Stomach (tissue), 4 donors: ENCODE measurements around the gene SAXO1.

ENCODE experiments used
- POLR2A ChIP-seq, 4 donors: fragments of 450-650 bp; IDR thresholded peaks; one replicate each; pipeline ENCODE4 v1.6.1; 2016; ENCODE audit warnings: antibody characterized with exemption in 4 of 4, control low read depth in 2 of 4, mild to moderate bottlenecking in 1 of 4, moderate library complexity in 1 of 4
- TF ChIP-seq, protein P1 (sequence below), 7 experiments: fragments of 450-650 bp in 4 of 7; fragments of 200-600 bp in 3 of 7; sonication (generic) in 3 of 7; IDR thresholded peaks; one replicate each; pipeline ENCODE4 v1.5.1; 2016 to 2019; ENCODE audit warnings: antibody characterized with exemption in 7 of 7, control low read depth in 2 of 7, mild to moderate bottlenecking in 1 of 7

DNA sequence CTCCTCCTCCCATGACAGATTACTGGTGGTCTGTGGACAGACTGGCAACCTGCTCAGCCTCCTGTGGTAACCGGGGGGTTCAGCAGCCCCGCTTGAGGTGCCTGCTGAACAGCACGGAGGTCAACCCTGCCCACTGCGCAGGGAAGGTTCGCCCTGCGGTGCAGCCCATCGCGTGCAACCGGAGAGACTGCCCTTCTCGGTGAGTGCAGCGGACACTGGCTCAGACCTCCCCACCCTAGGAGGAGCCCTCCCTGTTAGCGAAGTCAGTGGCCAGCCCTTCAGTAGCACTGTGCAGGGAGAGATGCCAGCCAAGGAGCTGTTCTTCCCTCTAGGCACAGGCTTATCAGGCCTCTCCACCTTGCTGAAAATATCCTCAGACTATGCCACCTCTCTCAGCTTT is 143.5 kb downstream of the SAXO1 start:
- TF ChIP-seq, protein P1, sequence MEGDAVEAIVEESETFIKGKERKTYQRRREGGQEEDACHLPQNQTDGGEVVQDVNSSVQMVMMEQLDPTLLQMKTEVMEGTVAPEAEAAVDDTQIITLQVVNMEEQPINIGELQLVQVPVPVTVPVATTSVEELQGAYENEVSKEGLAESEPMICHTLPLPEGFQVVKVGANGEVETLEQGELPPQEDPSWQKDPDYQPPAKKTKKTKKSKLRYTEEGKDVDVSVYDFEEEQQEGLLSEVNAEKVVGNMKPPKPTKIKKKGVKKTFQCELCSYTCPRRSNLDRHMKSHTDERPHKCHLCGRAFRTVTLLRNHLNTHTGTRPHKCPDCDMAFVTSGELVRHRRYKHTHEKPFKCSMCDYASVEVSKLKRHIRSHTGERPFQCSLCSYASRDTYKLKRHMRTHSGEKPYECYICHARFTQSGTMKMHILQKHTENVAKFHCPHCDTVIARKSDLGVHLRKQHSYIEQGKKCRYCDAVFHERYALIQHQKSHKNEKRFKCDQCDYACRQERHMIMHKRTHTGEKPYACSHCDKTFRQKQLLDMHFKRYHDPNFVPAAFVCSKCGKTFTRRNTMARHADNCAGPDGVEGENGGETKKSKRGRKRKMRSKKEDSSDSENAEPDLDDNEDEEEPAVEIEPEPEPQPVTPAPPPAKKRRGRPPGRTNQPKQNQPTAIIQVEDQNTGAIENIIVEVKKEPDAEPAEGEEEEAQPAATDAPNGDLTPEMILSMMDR (IDR thresholded peaks at IDR 0.05) = no peak
- TF ChIP-seq POLR2A (IDR thresholded peaks at IDR 0.05) = no peak
